Bronchial epithelial cell (primary cell): ENCODE data around the gene ALPL. TPM values are rescaled to one million over a fixed set of nuclear protein-coding genes. Genes with fewer than 3 reads are reported as not detected.
A peak's percentile ranks its signal among the peaks of the same experiment; 100 is the strongest.

ENCODE experiments used
- DNase-seq: peaks from one replicate; pipeline ENCODE4 v3.0.0-alpha.2; 2010; ENCODE audit warnings: low read depth
- FAIRE-seq: peaks from 2 replicates; lab custom pipeline; 2011; peaks lifted over from hg19 to GRCh38; lab: Jason Lieb, UNC
- H3K27me3 ChIP-seq: 2 replicates; pipeline ENCODE4 v1.5.1; 2011; ENCODE audit warnings: low read length; ENCODE audit not compliant: control insufficient read depth, insufficient read depth
- H3K36me3 ChIP-seq: 2 replicates; pipeline ENCODE4 v1.5.1; 2011; ENCODE audit warnings: low read length; ENCODE audit not compliant: control insufficient read depth, insufficient read depth
- H3K4me3 ChIP-seq: 2 replicates; pipeline ENCODE4 v1.5.1; 2011; ENCODE audit warnings: mild to moderate bottlenecking, low read depth, low read length, control low read depth
- total RNA-seq: library from RNA; depleted of rRNA; stranded (reverse); fragments of >200 nt; gene quantifications from 2 replicates; pipeline ENCODE4 v1.2.1, GENCODE V29; 2014
- TF ChIP-seq, protein P1 (sequence below): IDR thresholded peaks from 2 replicates; pipeline ENCODE4 v1.5.1; 2011; ENCODE audit warnings: mild to moderate bottlenecking, moderate library complexity, low read length, control low read depth, inconsistent platforms; ENCODE audit not compliant: insufficient read depth, severe bottlenecking

The ALPL gene
- total RNA-seq, 1 donor from 2014 or later = not detected

DNA sequence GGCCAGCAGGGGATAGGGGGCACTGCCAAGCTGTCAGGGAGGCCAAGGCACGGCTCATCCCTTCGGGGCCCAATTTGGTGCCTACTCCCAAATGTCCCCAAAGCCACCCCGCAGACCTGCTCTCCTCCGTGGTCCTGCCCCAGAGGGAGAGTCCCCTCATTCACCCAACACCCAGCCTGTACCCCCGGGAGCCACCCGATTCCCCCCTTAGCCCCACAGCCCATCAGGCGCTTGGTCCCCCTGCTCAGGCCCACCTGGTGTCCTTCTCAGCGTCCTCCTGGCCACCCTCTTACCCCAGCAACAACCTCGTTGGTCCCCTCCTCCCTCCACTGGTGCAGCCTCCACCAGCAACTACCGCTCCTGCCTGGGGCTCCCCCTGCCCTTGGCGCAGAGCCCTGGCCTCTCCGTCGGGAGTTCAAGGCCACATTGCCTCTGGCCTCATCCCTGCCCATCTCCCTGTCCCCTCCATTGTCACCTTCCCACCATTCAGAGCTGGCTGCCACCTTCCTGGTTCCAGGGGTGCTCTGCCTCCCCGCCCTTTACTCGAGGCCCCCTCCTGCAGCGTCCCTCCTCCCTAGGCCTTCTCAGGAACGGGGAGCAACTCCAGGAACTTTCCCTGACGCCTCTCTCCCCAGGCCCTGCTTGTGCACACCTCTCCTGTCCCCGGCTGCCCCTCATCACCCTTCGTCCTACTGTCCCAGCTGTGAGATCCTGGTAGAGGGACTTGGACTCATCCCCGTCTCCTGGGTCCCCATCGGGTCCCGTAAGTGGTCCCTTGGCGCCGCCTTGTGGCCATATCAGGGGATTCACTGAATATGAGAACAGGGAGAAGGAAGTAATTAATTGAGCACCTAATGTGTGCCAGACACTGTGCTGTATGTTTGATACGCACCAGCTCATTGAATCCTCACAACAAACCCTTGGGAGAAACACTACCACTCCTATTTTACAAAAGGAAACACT is 86.0 kb downstream of the ALPL start:
- Histone ChIP-seq H3K27me3 (no peaks in the 10 kb centered on the region), H3K4me3 (no peak overlapping the region), H3K36me3 (no peaks in the 10 kb centered on the region)
- FAIRE-seq (no peak), DNase-seq (no peak)
- TF ChIP-seq, protein P1, sequence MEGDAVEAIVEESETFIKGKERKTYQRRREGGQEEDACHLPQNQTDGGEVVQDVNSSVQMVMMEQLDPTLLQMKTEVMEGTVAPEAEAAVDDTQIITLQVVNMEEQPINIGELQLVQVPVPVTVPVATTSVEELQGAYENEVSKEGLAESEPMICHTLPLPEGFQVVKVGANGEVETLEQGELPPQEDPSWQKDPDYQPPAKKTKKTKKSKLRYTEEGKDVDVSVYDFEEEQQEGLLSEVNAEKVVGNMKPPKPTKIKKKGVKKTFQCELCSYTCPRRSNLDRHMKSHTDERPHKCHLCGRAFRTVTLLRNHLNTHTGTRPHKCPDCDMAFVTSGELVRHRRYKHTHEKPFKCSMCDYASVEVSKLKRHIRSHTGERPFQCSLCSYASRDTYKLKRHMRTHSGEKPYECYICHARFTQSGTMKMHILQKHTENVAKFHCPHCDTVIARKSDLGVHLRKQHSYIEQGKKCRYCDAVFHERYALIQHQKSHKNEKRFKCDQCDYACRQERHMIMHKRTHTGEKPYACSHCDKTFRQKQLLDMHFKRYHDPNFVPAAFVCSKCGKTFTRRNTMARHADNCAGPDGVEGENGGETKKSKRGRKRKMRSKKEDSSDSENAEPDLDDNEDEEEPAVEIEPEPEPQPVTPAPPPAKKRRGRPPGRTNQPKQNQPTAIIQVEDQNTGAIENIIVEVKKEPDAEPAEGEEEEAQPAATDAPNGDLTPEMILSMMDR = peak; percentile 61

DNA sequence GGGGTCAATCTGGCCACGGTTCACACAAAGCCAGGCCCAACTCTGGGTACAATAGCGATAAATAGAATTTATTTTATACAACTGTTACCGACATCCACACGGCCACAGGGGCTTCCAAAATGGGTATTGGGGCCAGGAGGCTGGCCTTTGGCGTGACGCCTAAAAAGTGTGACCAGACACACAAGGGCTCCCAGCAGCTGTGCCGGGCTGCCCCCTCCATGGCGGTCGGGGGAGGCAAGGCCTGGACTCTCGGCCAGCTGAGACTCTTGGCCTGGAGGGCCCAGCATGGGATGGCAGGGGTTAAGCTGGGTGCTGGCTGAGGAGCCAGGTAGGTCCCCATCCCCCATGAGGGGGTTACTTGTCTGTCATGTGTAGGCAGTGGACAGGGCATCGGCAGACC is 87.0 kb downstream of the ALPL start:
- Histone ChIP-seq H3K4me3 (no peak overlapping the region), H3K36me3 (no peaks in the 10 kb centered on the region), H3K27me3 (no peaks in the 10 kb centered on the region)
- DNase-seq (no peak), FAIRE-seq (no peak)
- TF ChIP-seq, protein P1 = no peak

DNA sequence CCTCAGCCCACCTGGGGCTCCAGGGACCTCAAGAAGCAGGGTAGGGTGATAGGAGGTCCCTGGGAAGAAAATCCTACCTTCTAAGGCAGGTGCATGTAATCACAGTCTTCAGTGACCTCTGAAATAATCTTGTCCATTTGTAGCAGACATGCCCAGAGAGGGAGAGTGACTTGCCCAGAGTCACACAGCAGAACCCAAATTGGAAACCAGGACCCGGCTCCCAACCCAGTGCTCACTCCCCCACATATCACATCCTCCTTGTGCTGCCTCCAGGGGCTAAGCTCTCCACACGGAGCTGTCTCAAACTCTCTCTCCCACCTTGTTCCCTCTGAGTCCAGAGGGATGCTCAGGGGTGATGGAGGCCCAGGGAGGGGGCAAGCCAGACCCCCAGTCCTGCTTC is 87.4 kb downstream of the ALPL start:
- H3K36me3 ChIP-seq = no peaks in the 10 kb centered on the region
- no peak for FAIRE-seq

DNA sequence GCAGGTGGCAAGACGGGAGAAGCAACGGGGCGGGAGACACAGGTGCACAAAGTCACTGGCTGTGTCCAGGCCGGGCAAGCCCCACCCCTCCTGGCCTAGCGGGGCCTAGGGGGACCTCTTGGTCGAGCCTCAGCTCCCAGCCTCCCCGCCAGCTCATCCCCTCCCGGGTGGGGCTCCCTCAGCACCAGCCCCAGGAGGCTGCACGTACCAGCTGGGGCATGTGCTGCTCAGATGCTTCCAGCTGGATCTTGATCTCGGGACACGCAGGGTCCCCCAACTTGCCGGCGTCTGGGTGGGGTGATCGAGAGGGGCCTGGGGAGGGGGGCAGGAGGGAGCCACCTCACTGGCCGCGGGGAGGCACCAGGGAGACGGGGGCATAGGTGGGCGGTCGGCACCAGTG is 88.5 kb downstream of the ALPL start:
- H3K4me3 ChIP-seq = no peak overlapping the region
- FAIRE-seq (no peak), DNase-seq (no peak)
- H3K27me3 ChIP-seq = no peaks in the 10 kb centered on the region
- TF ChIP-seq, protein P1 = no peak
- H3K36me3 ChIP-seq = no peaks in the 10 kb centered on the region

More for the DNA sequence above, 87.4 kb downstream of the ALPL start:
- TF ChIP-seq, protein P1 = no peak
- no peak for DNase-seq
- H3K27me3 ChIP-seq = no peaks in the 10 kb centered on the region
- H3K4me3 ChIP-seq = no peak overlapping the region

DNA sequence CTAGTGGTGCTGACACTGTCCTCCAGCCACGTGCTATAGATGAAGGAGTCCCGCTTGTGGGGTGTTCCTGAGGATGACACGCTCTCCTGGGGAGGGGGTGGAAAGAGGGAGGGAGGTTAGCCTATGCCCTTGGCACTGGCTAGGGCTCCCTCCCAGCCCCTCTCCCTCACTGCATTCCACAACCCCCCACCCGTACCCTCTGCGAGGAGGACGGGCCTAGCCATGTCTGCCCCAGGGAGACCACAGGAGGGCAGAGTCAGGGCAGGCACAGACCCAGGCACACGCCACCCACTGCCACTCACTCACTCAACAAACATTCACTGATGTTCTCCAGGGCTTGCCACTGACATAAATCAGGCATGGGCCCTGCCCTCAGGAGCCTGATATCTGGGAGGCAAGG is 89.2 kb downstream of the ALPL start:
- DNase-seq (no peak), FAIRE-seq (no peak)
- Histone ChIP-seq H3K36me3 (no peaks in the 10 kb centered on the region), H3K4me3 (no peak overlapping the region), H3K27me3 (no peaks in the 10 kb centered on the region)
- TF ChIP-seq, protein P1 = no peak
